Right ventricle myocardium superior (tissue), 1 donor: ENCODE data around the gene STXBP1. TPM values are rescaled to one million over a fixed set of nuclear protein-coding genes. Genes with fewer than 3 reads are reported as not detected.

Experiments used
- ATAC-seq: fragments of 200-7000 bp; cut with Tn5 transposase; one replicate; pipeline ENCODE4 v1.9.1; 2020; ENCODE audit warnings: mild to moderate bottlenecking; ENCODE audit not compliant: poor library complexity
- DNase-seq: peaks from one replicate; pipeline ENCODE4 v3.0.0-alpha.2; 2020
- intact Hi-C: fragments of 100-400 bp; cut with DNase I; formaldehyde crosslinking; loops from one replicate; pipeline ENCODE4 v1.11.2; 2022
- total RNA-seq: library from RNA; stranded (reverse); fragmentation: NEBNext Ultra II Directional; extraction: Animal tissue kit (Norgen Biotek cat#: 25700); gene quantifications from one replicate; pipeline ENCODE4 v1.2.1, GENCODE V29; 2021
- donor health status: DM: no; HTN: yes; CAD: no; lungs with severe emphysema.

STXBP1 gene
- total RNA-seq, 1 donor from 2014 or later, result 50.9 TPM

DNA sequence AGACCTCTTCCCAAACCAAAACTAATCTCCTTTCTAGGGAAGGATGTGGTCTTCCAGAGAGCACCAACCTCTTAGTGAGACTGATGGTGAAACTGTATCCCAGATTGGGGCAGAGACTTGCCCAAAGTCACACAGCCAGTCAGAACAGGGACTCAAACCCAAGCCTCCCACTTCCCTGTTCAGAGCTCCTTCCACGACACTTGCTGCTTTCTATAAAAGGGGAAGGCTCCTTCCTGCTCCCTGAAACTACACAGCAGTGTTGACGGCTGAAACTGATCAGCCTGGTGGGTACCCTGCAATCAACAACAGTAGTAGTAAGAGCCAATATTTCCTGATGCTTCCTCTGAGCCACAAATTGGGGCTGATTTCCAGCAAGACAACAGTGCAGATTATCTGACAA, 121.5 kb downstream of the STXBP1 start:
- intact Hi-C loops, result loop anchor here (2.0 to 5.0 kb wide), 2 partner anchors 143 to 231 kb away; no protein-coding TSS in a partner anchor
- ATAC-seq, result no peak
- DNase-seq, result no peak

DNA sequence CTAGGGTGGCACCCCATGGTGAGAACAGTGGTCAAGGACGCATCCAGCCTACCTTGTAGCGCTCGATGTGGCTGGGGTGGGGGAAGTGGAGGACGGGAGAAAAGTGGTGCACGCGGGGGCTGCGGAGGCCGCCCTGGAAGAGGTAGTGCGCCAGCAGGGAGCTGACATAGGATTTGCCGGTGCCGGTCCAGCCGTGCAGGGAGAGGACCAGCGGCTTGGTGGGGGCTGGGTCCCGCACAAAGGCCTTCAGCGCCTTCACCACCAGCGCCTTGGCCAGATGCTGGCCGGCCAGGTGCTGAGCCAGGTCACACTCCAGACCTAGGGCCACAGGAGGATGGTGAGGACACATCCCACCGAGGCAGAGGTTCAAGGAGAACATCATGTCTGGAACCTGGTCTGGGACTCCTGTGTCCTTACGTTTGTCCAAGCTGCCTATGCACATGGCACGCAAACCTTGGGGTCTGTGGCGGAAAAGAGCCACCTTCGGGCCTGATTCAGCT, 122.2 kb downstream of the STXBP1 start:
- peak; percentile 58 for DNase-seq
- intact Hi-C loops, result loop anchor here (2.0 to 5.0 kb wide), 2 partner anchors 143 to 232 kb away; no protein-coding TSS in a partner anchor
- no peak for ATAC-seq

DNA sequence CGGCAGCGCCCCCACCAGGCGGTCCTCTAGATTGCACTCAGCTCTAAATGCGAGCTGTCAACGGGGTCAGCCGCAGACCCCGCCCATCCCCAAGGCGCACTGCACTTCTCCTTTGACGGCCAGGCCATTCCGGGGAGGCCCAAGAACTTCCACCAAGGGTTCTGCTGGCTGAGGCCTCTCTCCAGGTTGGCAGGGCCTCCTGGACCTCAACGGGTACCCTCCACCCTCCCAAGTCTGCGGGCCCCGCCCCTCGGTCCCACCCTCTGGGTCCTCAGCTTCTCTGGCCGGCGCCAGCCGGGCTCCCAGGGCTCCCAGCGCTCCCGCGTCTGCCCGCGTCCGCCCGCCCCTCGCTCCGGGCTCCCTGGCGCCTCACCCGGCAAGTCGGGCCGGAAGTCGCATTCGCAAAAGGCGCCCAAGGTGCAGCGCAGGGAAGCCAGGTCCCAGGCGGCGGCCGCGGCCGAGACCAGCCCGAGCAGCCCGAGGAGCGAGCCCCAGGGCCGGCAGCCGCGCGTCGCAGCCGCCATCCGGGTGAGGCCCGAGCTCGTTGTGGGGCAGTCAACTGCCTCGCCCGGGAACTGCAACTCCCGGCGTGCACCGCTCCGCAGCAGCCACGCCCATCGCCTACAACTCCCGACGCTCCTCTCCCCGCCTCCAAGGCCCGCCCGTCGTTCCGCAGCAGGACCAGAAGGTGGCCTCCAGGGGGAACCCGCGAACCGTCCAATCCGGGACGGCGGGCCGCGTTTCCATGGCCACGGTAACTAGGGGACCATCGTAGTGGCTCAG, 122.9 kb downstream of the STXBP1 start, which contains the start of gene TOR2A:
Gene TOR2A (minus strand): TSS at position 548 of the 783 bp plus-strand sequence. CDS start 24 bp downstream, at position 524.
- ATAC-seq (peak; percentile 97), DNase-seq (peak; percentile 98)
- intact Hi-C loops, result loop anchor here (1.0 to 5.0 kb wide), 5 partner anchors 47 to 233 kb away; no protein-coding TSS in a partner anchor

DNA sequence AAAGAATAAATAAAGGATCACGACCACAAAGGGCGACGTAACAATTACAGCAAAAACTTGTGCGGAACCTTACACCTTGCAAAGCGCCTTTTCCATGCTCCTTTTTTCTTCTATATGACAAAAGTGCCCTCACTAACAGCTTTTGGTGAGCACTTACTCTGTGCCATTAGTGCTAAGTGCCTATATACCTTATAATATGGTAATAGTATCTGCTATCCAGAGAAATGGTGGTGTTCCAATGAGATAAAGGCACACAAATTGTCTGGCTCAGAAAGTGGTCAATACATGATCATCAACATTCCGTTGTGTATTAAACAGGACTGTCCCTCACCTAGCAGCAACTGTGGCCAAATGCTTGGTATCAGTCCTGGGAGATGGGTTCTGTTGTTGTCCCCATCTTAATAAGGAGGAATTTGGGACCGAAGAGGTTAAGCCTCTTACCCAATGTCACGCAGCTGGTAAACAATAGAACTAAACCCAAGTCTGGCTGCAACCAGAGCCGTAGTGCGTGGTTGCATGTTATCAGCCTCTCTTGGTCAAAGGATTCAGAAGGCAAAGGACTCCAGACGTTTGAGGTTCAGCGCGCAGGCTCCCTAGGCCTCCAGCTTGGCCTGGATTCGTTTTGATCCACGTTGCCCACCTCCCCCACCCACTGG, 123.6 kb downstream of the STXBP1 start:
- intact Hi-C loops, result loop anchor here (1.0 to 5.0 kb wide), 4 partner anchors 47 to 186 kb away; no protein-coding TSS in a partner anchor
- no peak for ATAC-seq
- no peak for DNase-seq

DNA sequence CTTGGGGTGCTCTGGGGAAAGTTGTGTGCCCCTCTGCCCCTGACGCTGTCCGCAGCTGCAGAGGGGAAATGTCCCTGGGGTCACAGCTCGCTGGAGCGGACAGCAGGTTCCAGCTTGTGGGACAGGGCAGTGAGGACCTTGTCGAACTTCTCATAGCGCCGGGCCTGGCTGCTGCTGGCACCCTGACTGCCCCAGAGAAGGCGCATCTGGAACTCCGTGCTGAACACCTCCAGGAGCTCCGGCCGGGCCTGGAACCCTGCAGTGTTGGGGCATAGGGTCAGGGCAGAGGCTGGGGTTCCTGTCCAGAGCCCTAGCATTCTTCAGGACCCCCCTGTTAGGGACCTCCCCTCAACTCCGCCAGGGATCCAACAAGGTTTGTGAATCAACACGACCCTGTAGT, 126.6 kb downstream of the STXBP1 start:
- DNase-seq, result no peak
- intact Hi-C loops, result loop anchor here (5.0 kb wide), 2 partner anchors 44 to 129 kb away; no protein-coding TSS in a partner anchor
- no peak for ATAC-seq

DNA sequence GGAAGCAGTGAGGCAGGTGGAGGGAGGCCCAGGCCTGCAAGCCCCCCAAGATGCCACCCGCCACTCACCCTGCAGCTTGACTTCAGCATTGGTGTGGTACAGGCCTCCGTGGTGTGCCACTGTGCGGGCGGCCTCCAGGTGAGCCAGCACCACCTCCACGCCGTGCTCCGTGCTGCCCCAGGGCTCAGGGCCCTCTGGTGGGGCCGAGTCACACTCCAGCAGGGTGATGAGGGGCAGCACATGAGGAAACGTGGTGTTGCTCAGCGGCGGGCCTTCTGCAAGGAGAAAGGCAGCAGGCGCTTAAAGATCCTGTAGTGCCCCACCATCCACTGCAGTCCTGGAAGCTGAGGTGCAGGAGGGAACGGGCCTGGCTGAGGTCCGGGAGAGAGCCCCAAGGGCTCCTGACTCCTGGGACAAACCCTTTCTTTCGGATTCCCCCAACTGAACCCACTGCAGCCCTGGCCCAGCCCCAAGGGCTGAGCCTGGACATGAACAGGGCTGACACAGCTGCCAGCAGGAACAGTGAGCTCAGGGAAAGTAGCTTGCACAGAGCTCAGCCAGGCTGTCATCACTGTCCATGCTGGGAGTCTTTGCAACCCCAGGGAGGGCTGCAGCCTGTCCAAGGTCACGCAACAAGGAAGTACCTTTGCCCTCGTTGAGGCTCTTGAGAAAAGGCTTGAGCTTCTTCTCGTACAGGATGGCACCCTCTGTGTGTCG, 127.7 kb downstream of the STXBP1 start:
- peak; percentile 77 for DNase-seq
- intact Hi-C loops, result loop anchor here (5.0 kb wide), 2 partner anchors 43 to 128 kb away; no protein-coding TSS in a partner anchor
- ATAC-seq, result peak; percentile 16

DNA sequence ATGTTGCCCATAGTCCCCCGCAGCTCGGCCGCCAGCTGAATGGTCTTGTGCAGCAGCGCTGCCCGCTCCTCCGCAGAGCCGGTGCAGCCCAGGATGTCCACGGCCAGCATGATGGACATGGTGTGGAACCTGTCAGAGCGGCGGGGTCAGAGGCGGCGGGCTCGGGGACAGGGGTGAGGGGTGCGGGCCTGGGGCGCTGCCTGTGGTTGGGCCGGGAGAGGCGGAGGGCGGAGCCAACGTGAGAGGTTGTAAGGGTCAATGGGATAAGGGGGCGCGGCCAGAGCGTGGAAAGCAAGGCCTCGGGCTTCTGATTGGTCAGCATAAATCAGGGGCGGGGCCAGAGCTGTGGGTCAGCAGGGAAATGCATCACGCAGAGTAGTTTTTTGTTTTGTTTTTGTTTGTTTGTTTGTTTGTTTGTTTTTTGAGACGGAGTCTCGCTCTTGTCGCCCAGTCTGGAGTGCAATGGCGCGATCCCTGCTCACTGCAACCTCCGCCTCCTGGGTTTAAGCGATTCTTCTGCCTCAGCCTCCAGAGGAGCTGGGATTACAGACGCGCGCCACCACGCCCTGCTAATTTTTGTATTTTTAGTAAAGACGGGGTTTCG, 129.9 kb downstream of the STXBP1 start:
- peak; percentile 85 for DNase-seq
- intact Hi-C loops, result no loop called here
- ATAC-seq, result peak; percentile 86

Other genes with a start within 250 kb of the STXBP1 start
- 16.6 TPM for gene SLC2A8, start 215.1 kb upstream of the STXBP1 start, total RNA-seq
- gene ZNF79, start 187.9 kb upstream of the STXBP1 start, total RNA-seq, result 5.8 TPM
- 628 TPM for gene RPL12, start 160.9 kb upstream of the STXBP1 start, total RNA-seq
- gene LRSAM1, start 160.8 kb upstream of the STXBP1 start, total RNA-seq, result 52.1 TPM
- gene CFAP157, start 94.7 kb downstream of the STXBP1 start, total RNA-seq, result not detected
- gene PTRH1, start 103.4 kb downstream of the STXBP1 start, total RNA-seq, result 13.3 TPM
- gene TTC16, start 103.8 kb downstream of the STXBP1 start, total RNA-seq, result 0.48 TPM
- gene TOR2A, start 123.0 kb downstream of the STXBP1 start, total RNA-seq, result 3.3 TPM
- gene SH2D3C, start 166.4 kb downstream of the STXBP1 start, total RNA-seq, result 18.2 TPM
- 44.4 TPM for gene CDK9, start 173.8 kb downstream of the STXBP1 start, total RNA-seq
- 31.5 TPM for gene FPGS, start 190.6 kb downstream of the STXBP1 start, total RNA-seq
- 118 TPM for gene ENG, start 242.4 kb downstream of the STXBP1 start, total RNA-seq